Measurements from ENCODE around the gene FOXP1. TPM values are rescaled to one million over a fixed set of nuclear protein-coding genes. Genes with fewer than 3 reads are reported as not detected.

Gene FOXP1
- total and polyA plus RNA-seq, 9 of the 15 experiments (the other 6 are each of a cell fraction or from before 2014, with no cell fraction given): 7.7 to 34.5 (median 13.7) TPM

DNA sequence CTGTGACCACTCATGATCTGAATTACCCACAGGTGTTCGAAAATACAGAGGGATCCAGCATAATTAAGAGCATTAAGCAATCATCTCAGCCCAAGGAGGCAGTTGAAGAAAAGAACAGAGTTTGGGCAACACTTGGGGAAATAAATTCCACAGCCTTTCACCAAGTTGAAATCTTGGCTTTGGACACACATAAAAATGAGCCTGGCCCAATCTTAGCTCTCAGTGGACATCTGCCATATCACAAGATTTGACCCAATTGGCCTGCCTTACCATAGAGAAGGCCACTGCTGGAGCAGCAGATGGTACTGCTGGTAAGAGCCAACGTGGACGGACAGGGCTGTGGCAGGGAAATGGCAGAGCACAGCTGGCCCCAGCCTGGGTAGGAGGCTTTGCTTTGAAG, 13.0 kb downstream of the FOXP1 start:
- WGBS (ENCODE audit: insufficient coverage, low coverage, missing lambda C conversion rate): 74% methylated on average over 3 of the region's 3 CpGs
- Histone ChIP-seq H4K20me1 (replicated peaks; ENCODE audit: control insufficient read depth, insufficient read depth, low read length) (no peaks in the 10 kb centered on the region), H3K27ac (ENCODE audit: extremely low read depth, low read depth, low read length) (no peak overlapping the region), H3K79me2 (ENCODE audit: control insufficient read depth, insufficient read depth, low read length) (no peaks in the 10 kb centered on the region), H2AFZ (ENCODE audit: low read depth, low read length) (no peak overlapping the region), H3K9me3 (replicated peaks; ENCODE audit: control insufficient read depth, insufficient read depth, low read depth, low read length) (no peaks in the 10 kb centered on the region), H3K9me1 (ENCODE audit: control insufficient read depth, insufficient read depth, low read length) (no peaks in the 10 kb centered on the region), H3K4me2 (ENCODE audit: insufficient read depth, low read length) (no peak overlapping the region), H3K36me3 (ENCODE audit: control insufficient read depth, insufficient read depth, low read length) (0 out of 3 replicates have a peak, but pooled peaks cover 3% of the 10 kb centered on the region), H3K4me3 (no peak overlapping the region), H3K9ac (ENCODE audit: insufficient read depth in 1 of 2, low read depth in 2 of 2, low read length in 2 of 2) (no peak overlapping the region), H3K4me1 (replicated peaks in 1 of 2; ENCODE audit: control insufficient read depth in 2 of 2, insufficient read depth in 2 of 2, low read length in 2 of 2) (no peaks in the 10 kb centered on the region), H3K27me3 (ENCODE audit: control insufficient read depth in 2 of 2, insufficient read depth in 2 of 2, low read length in 2 of 2) (no peaks in the 10 kb centered on the region)
- DNase-seq (ENCODE audit: extremely low read depth in 1 of 4, low spot score in 3 of 4) (no peak), ATAC-seq (no peak), FAIRE-seq (no peak)
- intact Hi-C loops (cut with micrococcal nuclease): no loop called here
- in situ Hi-C loops (cut with MboI): no loop called here
- ChIA-PET CTCF (ENCODE audit: low intra/inter-chr PET ratio) (no interaction called here), POLR2A (no interaction called here)
- TF ChIP-seq TRIM25 (IDR thresholded peaks at IDR 0.05; ENCODE audit: borderline replicate concordance): no peak
- TF ChIP-seq, protein P1, sequence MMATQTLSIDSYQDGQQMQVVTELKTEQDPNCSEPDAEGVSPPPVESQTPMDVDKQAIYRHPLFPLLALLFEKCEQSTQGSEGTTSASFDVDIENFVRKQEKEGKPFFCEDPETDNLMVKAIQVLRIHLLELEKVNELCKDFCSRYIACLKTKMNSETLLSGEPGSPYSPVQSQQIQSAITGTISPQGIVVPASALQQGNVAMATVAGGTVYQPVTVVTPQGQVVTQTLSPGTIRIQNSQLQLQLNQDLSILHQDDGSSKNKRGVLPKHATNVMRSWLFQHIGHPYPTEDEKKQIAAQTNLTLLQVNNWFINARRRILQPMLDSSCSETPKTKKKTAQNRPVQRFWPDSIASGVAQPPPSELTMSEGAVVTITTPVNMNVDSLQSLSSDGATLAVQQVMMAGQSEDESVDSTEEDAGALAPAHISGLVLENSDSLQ (IDR thresholded peaks at IDR 0.05): no peak
- TF ChIP-seq, protein P2, sequence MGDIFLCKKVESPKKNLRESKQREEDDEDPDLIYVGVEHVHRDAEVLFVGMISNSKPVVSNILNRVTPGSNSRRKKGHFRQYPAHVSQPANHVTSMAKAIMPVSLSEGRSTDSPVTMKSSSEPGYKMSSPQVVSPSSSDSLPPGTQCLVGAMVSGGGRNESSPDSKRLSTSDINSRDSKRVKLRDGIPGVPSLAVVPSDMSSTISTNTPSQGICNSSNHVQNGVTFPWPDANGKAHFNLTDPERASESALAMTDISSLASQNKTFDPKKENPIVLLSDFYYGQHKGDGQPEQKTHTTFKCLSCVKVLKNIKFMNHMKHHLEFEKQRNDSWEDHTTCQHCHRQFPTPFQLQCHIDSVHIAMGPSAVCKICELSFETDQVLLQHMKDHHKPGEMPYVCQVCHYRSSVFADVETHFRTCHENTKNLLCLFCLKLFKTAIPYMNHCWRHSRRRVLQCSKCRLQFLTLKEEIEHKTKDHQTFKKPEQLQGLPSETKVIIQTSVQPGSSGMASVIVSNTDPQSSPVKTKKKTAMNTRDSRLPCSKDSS (IDR thresholded peaks at IDR 0.05; ENCODE audit: low read depth, partially characterized antibody): no peak
- no TSS peak for BruUV-seq (replicated peaks)
